SU-DHL-6 (cell line): ENCODE measurements around the gene PPP1R14B.
A peak's percentile ranks its signal among the peaks of the same experiment; 100 is the strongest.

Source experiments
- H2AFZ ChIP-seq: fragments of 200-600 bp; sonication (generic); 2 replicates; pipeline ENCODE4 v1.6.1; 2014; ENCODE audit warnings: low read depth, mild to moderate bottlenecking, moderate library complexity, mixed read lengths, antibody characterized with exemption, low read length; ENCODE audit not compliant: severe bottlenecking
- H3F3A ChIP-seq: fragments of 200-600 bp; shearing (Covaris generic); 2 replicates; pipeline ENCODE4 v1.6.0; 2016; ENCODE audit warnings: antibody characterized with exemption, mild to moderate bottlenecking; ENCODE audit not compliant: insufficient read depth
- H3K27ac ChIP-seq: fragments of 200-600 bp; sonication (generic); 2 replicates; pipeline ENCODE4 v1.5.1; 2016; ENCODE audit warnings: low read depth, mild to moderate bottlenecking, low read length, moderate library complexity, mixed read lengths
- H3K27me3 ChIP-seq: fragments of 200-600 bp; sonication (generic), shearing (Covaris generic); 2 replicates; pipeline ENCODE4 v1.6.0; 2014; ENCODE audit warnings: mild to moderate bottlenecking, low read length
- H3K36me3 ChIP-seq: fragments of 200-600 bp; sonication (generic); 2 replicates; pipeline ENCODE4 v1.6.1; 2014; ENCODE audit warnings: mild to moderate bottlenecking, low read length, mixed read lengths
- H3K4me2 ChIP-seq: fragments of 300-600, 200-600 bp; shearing (Covaris generic), sonication (generic); 2 replicates; pipeline ENCODE4 v1.6.0; 2014; ENCODE audit warnings: low read length, low read depth, mild to moderate bottlenecking; ENCODE audit not compliant: poor library complexity, severe bottlenecking
- H3K4me3 ChIP-seq: fragments of 200-600 bp; sonication (generic); 2 replicates; pipeline ENCODE4 v1.5.1; 2014; ENCODE audit warnings: antibody characterized with exemption, low read length, mild to moderate bottlenecking, mixed read lengths; ENCODE audit not compliant: insufficient read depth, poor library complexity, severe bottlenecking
- H3K79me2 ChIP-seq: fragments of 200-600 bp; sonication (generic); 2 replicates; pipeline ENCODE4 v1.6.1; 2014; ENCODE audit warnings: mild to moderate bottlenecking, low read length, moderate library complexity; ENCODE audit not compliant: insufficient read depth
- H3K9ac ChIP-seq: fragments of 200-600 bp; sonication (generic); 2 replicates; pipeline ENCODE4 v1.7.0; 2014; ENCODE audit warnings: mild to moderate bottlenecking, low read length
- H3K9me2 ChIP-seq: fragments of 200-600 bp; sonication (generic); replicated peaks from 2 replicates; pipeline ENCODE4 v1.6.1; 2014; ENCODE audit warnings: low read length; ENCODE audit not compliant: insufficient read depth
- H3K9me3 ChIP-seq: fragments of 200-600 bp; sonication (generic); 2 replicates; pipeline ENCODE4 v1.6.1; 2014; ENCODE audit warnings: low read length, mixed read lengths; ENCODE audit not compliant: insufficient read depth
- H4K20me1 ChIP-seq: fragments of 200-600 bp; sonication (generic); 2 replicates; pipeline ENCODE4 v1.6.1; 2014; ENCODE audit warnings: low read depth, mild to moderate bottlenecking, antibody characterized with exemption, low read length, moderate library complexity, mixed read lengths
- CTCF ChIP-seq: fragments of 200-600 bp; sonication (generic); IDR thresholded peaks from one replicate; pipeline ENCODE4 v1.5.1; 2017; ENCODE audit warnings: antibody characterized with exemption, mild to moderate bottlenecking, low read length, moderate library complexity; ENCODE audit not compliant: insufficient read depth, poor library complexity, severe bottlenecking
- EZH2phosphoT487 ChIP-seq: fragments of 200-600 bp; sonication (generic), shearing (Covaris generic); conservative IDR thresholded peaks from 2 replicates; pipeline ENCODE4 v1.6.1; 2018; ENCODE audit warnings: mild to moderate bottlenecking, antibody characterized with exemption, low read length, moderate library complexity, mixed read lengths

The PPP1R14B gene

DNA sequence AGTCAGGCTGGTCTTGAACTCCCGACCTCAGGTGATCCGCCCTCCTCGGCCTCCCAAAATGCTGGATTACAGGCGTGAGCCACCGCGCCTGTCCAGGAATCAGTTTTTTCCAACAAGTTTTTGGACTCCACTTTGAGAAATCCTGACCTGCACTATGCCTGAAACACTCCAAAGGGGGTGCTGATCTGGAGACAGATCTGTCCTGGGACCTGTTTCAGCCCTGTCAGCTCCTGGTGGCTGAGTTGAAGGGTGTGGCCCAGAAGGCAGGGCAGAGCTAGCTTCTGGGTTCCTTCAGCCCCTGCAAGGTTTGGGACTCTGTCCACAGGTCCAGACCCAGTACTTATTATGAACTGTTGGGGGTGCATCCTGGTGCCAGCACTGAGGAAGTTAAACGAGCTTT is 15.2 kb downstream of the PPP1R14B start:
- Histone ChIP-seq H3F3A (peaks cover 39% of the 10 kb centered on the region), H3K9me2 (no peaks in the 10 kb centered on the region), H3K27me3 (no peaks in the 10 kb centered on the region), H3K36me3 (no peaks in the 10 kb centered on the region), H3K9ac (peak overlapping the region; percentile 74; the same call in 1 of the 2 replicates), H3K79me2 (peaks cover 7% of the 10 kb centered on the region; the same call in 1 of the 2 replicates), H3K27ac (no peak overlapping the region), H4K20me1 (no peaks in the 10 kb centered on the region), H3K4me2 (peak overlapping the region; percentile 80), H3K4me3 (no peak overlapping the region), H3K9me3 (no peaks in the 10 kb centered on the region), H2AFZ (no peak overlapping the region)
- TF ChIP-seq CTCF, result no peak
- TF ChIP-seq EZH2phosphoT487, result no peak

- no peak for TF ChIP-seq CTCF
- peak overlapping the region; percentile 80 for H3K4me2 ChIP-seq
- H3K27me3 ChIP-seq, result no peaks in the 10 kb centered on the region
- peaks cover 43% of the 10 kb centered on the region for H3F3A ChIP-seq
- peak overlapping the region; percentile 74 for H3K9ac ChIP-seq
- peaks cover 7% of the 10 kb centered on the region; the same call in 1 of the 2 replicates for H3K79me2 ChIP-seq
- peak overlapping the region; percentile 21 for H2AFZ ChIP-seq
- peak overlapping the region; percentile 86 for H3K27ac ChIP-seq
- H3K9me3 ChIP-seq, result no peaks in the 10 kb centered on the region
- H3K9me2 ChIP-seq, result no peaks in the 10 kb centered on the region
- H3K4me3 ChIP-seq, result peak overlapping the region; percentile 61
- H3K36me3 ChIP-seq, result no peaks in the 10 kb centered on the region
- no peaks in the 10 kb centered on the region for H4K20me1 ChIP-seq
These were observed 15.8 kb downstream of the PPP1R14B start for GRCh38 chr11:64230985-64231365.

DNA sequence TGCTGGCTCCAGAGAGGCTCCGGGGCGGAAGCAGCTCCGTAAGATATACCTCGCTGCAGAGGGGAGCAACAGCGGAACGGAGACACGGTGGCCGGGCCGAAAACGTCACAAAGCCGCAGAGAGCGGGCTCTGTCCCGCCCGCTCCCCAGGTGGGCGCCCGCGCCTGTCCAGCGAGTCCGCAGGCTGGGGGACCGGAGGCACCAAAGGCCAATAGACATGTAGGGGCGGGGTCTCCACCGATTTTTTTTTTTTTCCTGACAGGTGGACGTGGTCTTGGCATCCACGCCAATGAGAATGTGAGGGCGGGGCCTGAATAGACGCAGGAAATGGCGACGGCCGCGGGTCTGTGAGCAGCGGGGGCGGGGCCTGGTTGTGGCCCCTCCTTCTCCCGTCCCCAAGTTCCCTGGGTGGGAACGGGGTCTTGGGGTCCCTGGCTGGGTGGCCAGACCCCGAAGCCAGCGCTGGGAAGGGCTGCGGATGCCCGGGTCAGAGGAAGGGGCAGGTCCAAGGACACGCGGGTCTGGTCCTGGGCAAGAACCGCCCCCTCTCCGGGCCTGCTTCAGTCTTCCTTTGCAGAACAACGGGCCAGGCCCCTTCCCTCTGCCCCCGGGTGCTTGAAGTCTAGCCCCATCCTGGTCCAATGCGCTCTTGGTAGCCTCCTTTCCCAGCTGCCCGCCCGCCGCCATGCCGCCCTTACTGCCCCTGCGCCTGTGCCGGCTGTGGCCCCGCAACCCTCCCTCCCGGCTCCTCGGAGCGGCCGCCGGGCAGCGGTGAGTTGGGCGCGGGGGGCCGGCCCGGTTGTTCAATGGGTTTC is 16.4 kb downstream of the PPP1R14B start, which contains the start of gene DNAJC4:
Gene DNAJC4 (plus strand): TSS at position 378 of the 814 bp plus-strand sequence. CDS start 307 bp downstream, at position 685.
- Histone ChIP-seq H3K27me3 (no peaks in the 10 kb centered on the region), H3K4me2 (peak within 1 kb of the TSS; percentile 80), H3K9me3 (no peaks in the 10 kb centered on the region), H4K20me1 (no peaks in the 10 kb centered on the region), H3K36me3 (no peaks in the 10 kb centered on the region), H3K4me3 (peak within 1 kb of the TSS; percentile 61), H3K9me2 (no peaks in the 10 kb centered on the region), H3K27ac (peak within 1 kb of the TSS; percentile 86), H3K79me2 (peaks cover 4% of the 10 kb centered on the region; the same call in 1 of the 2 replicates), H3F3A (peaks cover 43% of the 10 kb centered on the region), H2AFZ (peak within 1 kb of the TSS; percentile 54), H3K9ac (peak within 1 kb of the TSS; percentile 74)
- TF ChIP-seq CTCF (no peak), EZH2phosphoT487 (no peak)
